Effector memory CD4-positive, alpha-beta T cell (primary cell): ENCODE measurements around the gene SFXN5.
A peak's percentile ranks its signal among the peaks of the same experiment; 100 is the strongest.

Experiments used
- DNase-seq, 3 donors: peaks; one replicate each; pipeline ENCODE4 v3.0.0-alpha.2; 2020
- H3K27ac ChIP-seq: 2 replicates; pipeline ENCODE4 v1.7.0; 2013; ENCODE audit warnings: mild to moderate bottlenecking, low read length, moderate library complexity; ENCODE audit not compliant: insufficient read depth, poor library complexity, severe bottlenecking
- H3K27me3 ChIP-seq: replicated peaks from 2 replicates; pipeline ENCODE4 v1.7.0; 2013; ENCODE audit warnings: mild to moderate bottlenecking, low read length; ENCODE audit not compliant: insufficient read depth, control insufficient read depth, poor library complexity, severe bottlenecking
- H3K36me3 ChIP-seq: 2 replicates; pipeline ENCODE4 v1.7.0; 2013; ENCODE audit warnings: mild to moderate bottlenecking, low read length, moderate library complexity; ENCODE audit not compliant: control insufficient read depth, insufficient read depth
- H3K4me1 ChIP-seq: 2 replicates; pipeline ENCODE4 v1.7.0; 2013; ENCODE audit warnings: low read length, mild to moderate bottlenecking; ENCODE audit not compliant: control insufficient read depth, insufficient read depth, poor library complexity, severe bottlenecking
- H3K4me3 ChIP-seq: 2 replicates; pipeline ENCODE4 v1.7.0; 2013; ENCODE audit warnings: low read length, low read depth, mild to moderate bottlenecking; ENCODE audit not compliant: insufficient read depth, poor library complexity, severe bottlenecking
- H3K9me3 ChIP-seq: 2 replicates; pipeline ENCODE4 v1.7.0; 2013; ENCODE audit warnings: mild to moderate bottlenecking, low read length, moderate library complexity; ENCODE audit not compliant: control insufficient read depth

SFXN5 gene

DNA sequence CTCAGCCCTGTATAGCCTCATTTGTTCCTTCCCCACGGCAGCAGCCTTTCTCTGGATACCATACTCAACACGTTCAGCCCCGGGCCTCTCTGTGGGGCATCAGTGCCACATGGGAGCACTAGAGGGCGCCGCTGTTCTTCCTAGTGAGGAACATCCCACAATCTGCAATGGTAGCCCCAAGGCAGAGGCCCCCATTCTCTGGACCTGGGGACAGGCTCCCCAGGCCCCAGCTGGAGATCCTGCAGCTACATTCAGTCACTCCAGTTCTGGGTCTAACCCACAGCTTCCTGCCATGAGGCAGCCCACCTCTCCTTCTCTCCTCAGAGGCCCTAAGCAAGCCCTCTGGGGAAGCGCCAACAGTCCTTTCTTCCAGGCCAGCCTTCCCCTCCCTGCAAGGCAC, 14.2 kb upstream of the SFXN5 start:
- Histone ChIP-seq H3K27ac (no peak overlapping the region), H3K4me3 (no peak overlapping the region)

DNA sequence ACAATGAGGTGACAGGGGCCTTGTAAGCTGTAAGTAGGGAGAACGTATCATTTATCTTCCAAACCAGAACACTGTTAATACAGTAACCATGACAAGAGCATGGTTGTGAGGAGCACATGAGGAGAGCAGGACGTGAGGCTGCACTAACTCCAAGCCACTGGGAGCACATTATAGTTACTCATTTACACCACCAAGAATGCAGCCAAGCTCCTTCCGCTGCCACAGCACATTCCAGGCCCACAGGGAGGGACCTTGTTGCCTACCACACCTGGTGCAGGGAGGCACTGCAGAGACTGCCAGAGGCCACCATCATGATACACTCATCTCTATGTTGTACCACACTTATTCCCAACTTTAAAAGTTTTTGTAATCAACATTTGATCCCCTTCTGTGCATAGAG, 13.5 kb upstream of the SFXN5 start:
- DNase-seq = no peak
- H3K4me1 ChIP-seq = no peaks in the 10 kb centered on the region
- H3K9me3 ChIP-seq = no peaks in the 10 kb centered on the region
- H3K36me3 ChIP-seq = peaks cover 9% of the 10 kb centered on the region
- no peak overlapping the region for H3K4me3 ChIP-seq
- H3K27ac ChIP-seq = no peak overlapping the region
- H3K27me3 ChIP-seq = no peaks in the 10 kb centered on the region

More for the DNA sequence above, 14.2 kb upstream of the SFXN5 start:
- H3K36me3 ChIP-seq = peaks cover 9% of the 10 kb centered on the region
- H3K27me3 ChIP-seq = no peaks in the 10 kb centered on the region
- H3K9me3 ChIP-seq = no peaks in the 10 kb centered on the region
- no peaks in the 10 kb centered on the region for H3K4me1 ChIP-seq
- peak; percentile 58 to 66 (median 58) for DNase-seq

DNA sequence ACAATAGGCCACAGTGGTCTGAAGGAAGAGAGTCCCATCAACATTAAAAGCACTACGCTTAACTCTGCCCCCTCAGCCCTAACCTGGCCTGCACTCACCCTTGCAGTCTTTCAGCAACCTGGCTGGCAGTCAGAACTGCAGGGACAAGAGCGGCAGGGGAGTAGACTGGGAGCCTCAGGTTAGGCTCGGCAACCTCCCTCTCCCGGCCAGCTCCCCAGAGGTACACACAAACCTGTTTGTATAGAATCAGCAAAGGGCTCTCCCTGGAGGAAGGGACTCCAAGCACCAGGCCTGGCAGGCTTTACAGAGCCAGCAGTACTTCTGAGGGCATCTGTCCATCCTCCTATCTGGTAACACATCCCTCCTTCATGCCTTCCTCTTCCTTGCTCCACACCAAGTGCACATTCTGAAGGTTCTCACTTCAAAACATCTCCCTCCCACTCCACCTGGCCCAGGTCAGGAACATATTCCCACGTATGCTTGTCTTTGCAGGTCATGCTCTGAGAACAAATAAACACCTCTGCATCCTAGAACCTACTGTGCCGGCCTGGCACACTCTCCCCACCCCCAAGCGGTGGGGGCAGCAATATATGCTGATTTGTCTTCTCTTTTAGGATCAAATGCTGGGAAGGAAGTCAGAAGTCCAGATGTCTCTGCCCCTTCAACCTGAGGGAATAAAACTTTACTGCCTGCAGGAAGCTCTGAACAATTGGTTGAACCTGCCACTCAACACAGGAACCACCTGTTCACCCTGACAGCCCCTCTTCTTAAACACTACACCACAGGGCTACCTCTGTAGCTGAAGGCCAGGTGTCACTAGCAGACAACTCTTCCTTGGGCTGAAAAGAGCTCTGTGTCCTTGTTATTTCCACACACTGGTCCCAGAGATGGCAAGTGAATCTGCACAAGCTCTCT, 12.6 kb upstream of the SFXN5 start:
- Histone ChIP-seq H3K4me3 (no peak overlapping the region), H3K27me3 (no peaks in the 10 kb centered on the region), H3K36me3 (peaks cover 9% of the 10 kb centered on the region), H3K4me1 (no peaks in the 10 kb centered on the region), H3K9me3 (no peaks in the 10 kb centered on the region), H3K27ac (no peak overlapping the region)
- no peak for DNase-seq

DNA sequence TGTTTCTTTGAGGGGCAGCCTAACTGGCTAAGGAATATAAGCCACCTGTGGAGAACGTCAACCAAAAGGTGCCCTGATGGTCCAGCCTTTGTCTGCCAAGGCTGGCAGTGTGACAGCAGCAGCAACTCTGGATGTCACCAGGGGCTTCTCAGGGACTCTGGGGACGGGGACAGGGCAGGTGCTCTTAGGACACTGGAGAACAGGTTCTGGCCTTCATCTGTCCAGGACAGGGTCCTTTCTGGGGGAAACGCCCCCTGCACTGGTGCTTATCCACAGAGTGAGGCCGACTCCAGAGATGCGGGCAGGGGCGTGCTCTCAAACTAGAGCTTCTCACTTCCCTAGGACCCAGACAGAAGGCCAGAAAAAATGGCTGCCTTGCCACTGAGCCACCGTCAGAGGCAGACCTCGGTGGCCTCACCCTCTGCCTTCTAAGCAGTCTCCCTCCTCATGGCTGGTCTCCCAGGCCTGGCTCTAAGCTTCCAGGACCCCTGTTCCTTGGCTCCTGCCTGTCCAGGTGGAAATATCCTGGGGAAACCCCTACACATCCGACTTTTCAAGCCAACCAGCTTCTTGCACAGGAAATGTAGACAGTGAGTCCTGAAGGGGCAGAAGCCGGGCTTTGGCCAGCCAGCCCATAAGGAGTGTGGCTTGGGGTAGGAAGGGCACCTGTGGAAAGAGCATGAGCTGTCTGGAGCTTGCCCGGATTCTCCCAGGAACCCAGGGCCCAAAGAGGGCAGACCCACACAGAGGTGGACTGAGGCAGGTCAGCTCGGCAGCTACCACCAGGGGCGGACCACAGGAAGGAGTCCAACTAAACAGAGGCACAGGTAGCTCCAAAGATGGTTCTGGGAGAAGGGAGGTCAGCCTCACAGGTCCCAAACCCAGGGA, 11.3 kb upstream of the SFXN5 start:
- Histone ChIP-seq H3K36me3 (peaks cover 4% of the 10 kb centered on the region), H3K27me3 (no peaks in the 10 kb centered on the region), H3K4me1 (no peaks in the 10 kb centered on the region), H3K9me3 (no peaks in the 10 kb centered on the region), H3K27ac (no peak overlapping the region), H3K4me3 (no peak overlapping the region)
- DNase-seq = no peak

DNA sequence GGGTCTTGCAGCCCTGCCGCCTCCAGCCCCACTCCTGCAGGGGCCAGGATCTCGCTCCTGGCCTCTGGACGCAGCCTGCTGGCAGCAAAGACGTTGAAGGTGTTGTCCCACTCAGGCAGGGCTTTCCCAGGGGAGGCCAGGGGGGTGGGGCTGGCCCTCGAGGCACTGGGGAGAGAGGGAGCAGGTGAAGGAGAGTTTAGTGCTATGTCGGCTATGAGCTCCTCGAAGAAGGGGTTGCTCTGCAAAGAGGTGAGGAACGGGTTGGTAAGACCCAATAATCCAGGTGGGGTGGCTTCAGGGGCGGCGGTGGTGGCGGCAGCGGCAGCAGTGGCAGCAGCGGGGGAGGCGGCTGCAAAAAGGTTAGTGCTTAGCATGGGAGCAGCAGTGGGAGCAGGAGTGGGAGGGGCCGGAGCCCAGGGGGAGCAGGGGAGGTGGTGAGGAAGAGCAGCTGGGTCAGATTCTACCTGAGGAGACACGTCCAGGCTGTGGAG, 9.7 kb upstream of the SFXN5 start:
- H3K9me3 ChIP-seq = no peaks in the 10 kb centered on the region
- H3K36me3 ChIP-seq = no peaks in the 10 kb centered on the region
- H3K27ac ChIP-seq = no peak overlapping the region
- DNase-seq = no peak
- no peak overlapping the region for H3K4me3 ChIP-seq
- no peaks in the 10 kb centered on the region for H3K4me1 ChIP-seq
- H3K27me3 ChIP-seq = no peaks in the 10 kb centered on the region

DNA sequence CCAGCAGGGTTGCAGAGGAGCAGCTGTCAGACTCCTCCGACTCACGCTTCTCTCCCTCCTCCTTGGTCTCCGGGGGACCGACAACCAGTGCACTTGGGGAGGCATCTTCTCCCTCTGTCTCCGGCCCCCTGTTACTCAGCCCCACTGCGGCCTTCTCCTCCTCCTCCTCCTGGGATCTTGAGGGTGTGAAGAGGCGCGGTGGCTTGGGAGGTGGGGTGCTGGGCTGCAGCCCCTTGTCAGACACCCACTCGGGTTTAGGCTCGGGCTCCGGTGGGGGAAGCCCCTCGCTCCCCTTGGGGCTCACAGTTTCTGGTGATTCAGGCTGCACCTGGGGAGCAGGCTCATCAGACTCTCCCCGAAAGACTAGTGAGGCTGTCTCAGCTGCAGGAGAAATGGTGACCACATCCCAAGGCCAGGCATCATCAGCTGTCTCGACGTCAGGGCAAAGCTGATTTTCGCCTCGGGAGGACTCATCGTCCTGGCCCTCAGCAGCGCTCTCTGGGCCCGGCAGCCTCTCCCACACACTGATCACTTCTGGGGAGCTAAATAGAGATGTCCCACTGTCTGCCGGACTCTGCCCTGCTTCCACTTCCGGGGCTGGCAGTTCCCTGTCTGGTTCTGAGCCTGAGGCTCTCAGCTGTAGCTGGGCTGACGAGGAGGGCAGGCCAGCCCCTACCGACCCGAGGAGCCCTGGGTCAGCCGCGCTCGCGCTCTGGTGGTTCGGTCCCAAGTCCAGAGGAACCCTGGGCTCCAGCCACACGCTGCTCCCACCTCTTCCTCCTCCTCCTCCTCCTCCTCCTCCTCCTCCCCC, 9.0 kb upstream of the SFXN5 start:
- H3K9me3 ChIP-seq = no peaks in the 10 kb centered on the region
- no peaks in the 10 kb centered on the region for H3K4me1 ChIP-seq
- H3K4me3 ChIP-seq = no peak overlapping the region
- no peaks in the 10 kb centered on the region for H3K36me3 ChIP-seq
- H3K27ac ChIP-seq = no peak overlapping the region
- DNase-seq = no peak
- no peaks in the 10 kb centered on the region for H3K27me3 ChIP-seq

DNA sequence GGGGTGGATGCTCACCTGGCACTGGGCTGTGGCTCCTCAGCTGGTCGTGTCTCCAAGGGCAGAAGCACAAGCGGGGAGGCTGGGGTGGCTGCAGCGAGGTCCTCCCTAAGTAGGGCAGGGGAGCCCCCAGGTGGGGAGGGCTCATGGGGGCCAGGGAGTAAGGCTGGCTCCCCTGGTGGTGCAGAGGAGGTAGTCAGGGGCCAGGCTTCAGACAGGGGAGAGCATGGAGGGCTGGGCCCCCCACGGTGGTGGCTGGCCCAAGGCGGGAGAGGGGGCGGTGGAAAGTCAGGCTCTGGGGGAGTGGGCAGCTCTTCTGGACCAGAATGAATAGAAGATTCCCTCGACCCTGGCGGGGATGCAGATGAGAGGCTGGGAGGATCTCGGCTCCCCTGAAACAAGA, 8.1 kb upstream of the SFXN5 start:
- DNase-seq = no peak
- H3K9me3 ChIP-seq = no peaks in the 10 kb centered on the region
- H3K27me3 ChIP-seq = no peaks in the 10 kb centered on the region
- H3K4me3 ChIP-seq = no peak overlapping the region
- no peak overlapping the region for H3K27ac ChIP-seq
- H3K4me1 ChIP-seq = no peaks in the 10 kb centered on the region
- H3K36me3 ChIP-seq = no peaks in the 10 kb centered on the region

DNA sequence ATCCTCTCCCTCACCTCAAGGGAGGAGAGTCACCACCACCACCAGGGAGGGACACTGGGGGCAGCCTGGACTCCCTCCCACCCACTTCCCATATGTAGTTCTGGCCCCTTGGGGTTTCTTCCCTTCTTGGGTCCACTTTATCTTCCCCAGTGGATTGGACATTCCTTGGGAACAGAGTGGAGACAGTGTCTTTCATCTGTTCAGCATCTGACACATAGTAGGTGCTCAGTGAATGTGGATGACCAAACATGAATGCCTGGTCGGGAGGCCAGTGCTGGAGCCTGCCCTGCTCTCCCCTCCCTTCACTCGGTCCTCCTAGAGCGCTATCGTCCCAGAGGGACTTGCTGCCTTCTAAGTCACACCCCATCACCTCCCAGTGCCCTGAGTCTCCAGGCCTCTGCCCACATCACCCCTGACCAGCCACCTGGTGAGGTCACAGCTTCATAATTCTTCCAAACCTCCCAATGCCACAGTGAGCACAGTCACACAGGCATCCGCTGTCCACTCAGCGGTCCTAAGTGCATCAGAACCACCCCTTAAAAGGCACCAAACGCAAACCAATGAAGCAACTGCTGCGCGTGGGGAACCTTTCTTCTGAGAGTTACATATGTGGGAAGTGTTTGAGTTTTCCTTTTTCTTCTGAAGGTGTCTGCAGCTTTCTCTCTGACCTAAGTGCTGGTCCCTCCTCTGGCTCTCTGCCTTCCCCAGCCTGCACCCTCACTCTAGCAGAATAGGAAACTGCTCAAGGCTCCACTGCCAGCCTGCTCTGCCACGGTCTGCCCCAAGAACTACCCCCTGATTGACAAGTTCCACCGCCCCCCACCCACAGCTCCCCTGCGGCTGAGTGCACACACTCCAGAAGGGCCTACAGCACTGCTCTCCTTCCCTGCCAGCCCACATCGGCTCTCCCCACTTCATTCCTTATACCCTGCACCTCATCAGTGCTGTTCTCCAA, 7.2 kb upstream of the SFXN5 start:
- Histone ChIP-seq H3K36me3 (no peaks in the 10 kb centered on the region), H3K9me3 (no peaks in the 10 kb centered on the region), H3K27ac (no peak overlapping the region), H3K4me1 (no peaks in the 10 kb centered on the region), H3K4me3 (no peak overlapping the region), H3K27me3 (no peaks in the 10 kb centered on the region)
- no peak for DNase-seq

DNA sequence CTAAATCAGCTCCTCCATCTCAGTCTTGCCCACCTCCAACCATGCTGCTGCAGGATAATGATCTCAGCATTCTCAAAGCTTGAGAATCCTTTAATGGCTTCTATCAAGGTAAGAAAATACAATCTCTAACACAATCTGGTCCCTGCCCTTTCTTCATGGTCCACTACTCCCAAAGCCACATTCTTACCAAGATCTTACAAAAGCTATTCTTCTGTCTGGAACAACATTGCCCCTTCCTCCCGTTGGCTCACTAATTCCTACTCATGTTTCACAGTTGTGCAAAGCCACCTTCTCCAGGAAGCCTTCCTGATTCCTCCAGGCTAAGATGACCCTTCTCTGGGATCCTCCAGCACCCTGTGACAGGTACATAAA, 5.9 kb upstream of the SFXN5 start:
- no peaks in the 10 kb centered on the region for H3K4me1 ChIP-seq
- no peaks in the 10 kb centered on the region for H3K27me3 ChIP-seq
- H3K4me3 ChIP-seq = no peak overlapping the region
- no peaks in the 10 kb centered on the region for H3K36me3 ChIP-seq
- DNase-seq = no peak
- H3K9me3 ChIP-seq = no peaks in the 10 kb centered on the region
- H3K27ac ChIP-seq = no peak overlapping the region
